HepG2 (cell line): ENCODE results near the gene CPLX1. TPM values are rescaled to one million over a fixed set of nuclear protein-coding genes. Genes with fewer than 3 reads are reported as not detected.

Source experiments
- ATAC-seq: fragments of 200-7000 bp; cut with Tn5 transposase; 3 replicates; pipeline ENCODE4 v1.9.1; 2020; ENCODE audit warnings: mild to moderate bottlenecking, moderate library complexity
- BruUV-seq: library from RNA; stranded (reverse); fragments of 400-500 nt; replicated peaks from 2 replicates; lab custom pipeline; 2021; lab: Mats Ljungman, UMichigan
- CTCF ChIA-PET: fragments of 300-600 bp; formaldehyde crosslinking; extraction: SDS; loops from one replicate; lab custom pipeline; 2021; ENCODE audit warnings: low total read pairs, inconsistent platforms, low intra/inter-chr PET ratio; lab: Yijun Ruan, JAX
- POLR2A ChIA-PET: fragments of 350-600 bp; sonication (Branson Sonifier 250); formaldehyde crosslinking; loops from one replicate; lab custom pipeline; 2020; ENCODE audit warnings: antibody characterized with exemption, inconsistent platforms; lab: Yijun Ruan, JAX
- DNase-seq: peaks from one replicate; pipeline ENCODE4 v3.0.0-alpha.2; 2015; ENCODE audit warnings: low spot score
- FAIRE-seq: peaks from 3 replicates; lab custom pipeline; 2011; peaks lifted over from hg19 to GRCh38; lab: Jason Lieb, UNC
- H2AFZ ChIP-seq: one replicate; pipeline ENCODE4 v1.6.1; 2011; ENCODE audit warnings: low read length, inconsistent platforms
- H3K27ac ChIP-seq: fragments of 300-600 bp; 3 replicates; pipeline ENCODE4 v1.8.0; 2011; ENCODE audit warnings: mixed run types, mild to moderate bottlenecking, mixed read lengths, low read length, inconsistent platforms; ENCODE audit not compliant: insufficient read depth; ENCODE audit errors: extremely low read length
- H3K27me3 ChIP-seq, 2 experiments: fragments of 200-600 bp in 1 of 2; 2 replicates in 1 of 2; 3 replicates in 1 of 2; pipeline versions ENCODE4 v1.6.0 to v1.8.0; 2011; ENCODE audit warnings: low read length in 2 of 2, mild to moderate bottlenecking in 2 of 2, moderate library complexity in 2 of 2, inconsistent platforms in 1 of 2; ENCODE audit not compliant: insufficient read depth in 2 of 2, control insufficient read depth in 1 of 2
- H3K36me3 ChIP-seq, 2 experiments: fragments of 200-600 bp in 1 of 2; replicated peaks in 1 of 2; 2 replicates in 1 of 2; 3 replicates in 1 of 2; pipeline versions ENCODE4 v1.5.1 to v1.8.0; 2011; ENCODE audit warnings: low read length in 2 of 2, inconsistent platforms in 1 of 2; ENCODE audit not compliant: insufficient read depth in 2 of 2, control insufficient read depth in 1 of 2
- H3K4me1 ChIP-seq: 2 replicates; pipeline ENCODE4 v1.5.1; 2012; ENCODE audit warnings: low read length, inconsistent platforms; ENCODE audit not compliant: insufficient read depth
- H3K4me2 ChIP-seq: 2 replicates; pipeline ENCODE4 v1.6.0; 2011; ENCODE audit warnings: low read depth, low read length, inconsistent platforms
- H3K4me3 ChIP-seq, 3 experiments: fragments of 200-600 bp in 1 of 3; sonication (generic), shearing (Covaris generic) in 1 of 3; replicated peaks in 1 of 3; 2 replicates each; pipeline ENCODE4 v1.5.1; 2011 to 2016; ENCODE audit warnings: low read length in 3 of 3, inconsistent platforms in 2 of 3, low read depth in 2 of 3, mild to moderate bottlenecking in 2 of 3, control low read depth in 1 of 3, mixed read lengths in 1 of 3; ENCODE audit not compliant: insufficient read depth in 1 of 3
- H3K79me2 ChIP-seq: one replicate; pipeline ENCODE4 v1.6.1; 2011; ENCODE audit warnings: low read length, inconsistent platforms; ENCODE audit not compliant: insufficient read depth
- H3K9ac ChIP-seq: 2 replicates; pipeline ENCODE4 v1.6.0; 2011; ENCODE audit warnings: mild to moderate bottlenecking, low read depth, low read length, inconsistent platforms; ENCODE audit not compliant: insufficient read depth
- H3K9me3 ChIP-seq: 2 replicates; pipeline ENCODE4 v1.5.1; 2012; ENCODE audit warnings: mild to moderate bottlenecking, low read length
- H4K20me1 ChIP-seq: 2 replicates; pipeline ENCODE4 v1.6.0; 2011; ENCODE audit warnings: inconsistent platforms, mild to moderate bottlenecking, low read length, moderate library complexity; ENCODE audit not compliant: insufficient read depth
- HOXA3 ChIP-seq: sonication (generic); formaldehyde crosslinking; IDR thresholded peaks from 2 replicates; pipeline ENCODE4 v1.5.0; 2020; ENCODE audit warnings: missing genetic modification reagents
- TCF7 ChIP-seq: sonication (generic); IDR thresholded peaks from 2 replicates; pipeline ENCODE4 v1.6.1; 2016; ENCODE audit warnings: antibody characterized with exemption, low read depth
- THAP11 ChIP-seq: IDR thresholded peaks from 2 replicates; pipeline ENCODE4 v1.6.1; 2016; ENCODE audit warnings: missing biosample characterization, missing genetic modification reagents
- ZBTB21 ChIP-seq: sonication (generic); formaldehyde crosslinking; IDR thresholded peaks from 2 replicates; pipeline ENCODE4 v1.4.0; 2020; ENCODE audit warnings: missing genetic modification reagents
- WGBS: methylation state at CpG from one replicate; pipeline ENCODE4 v1.1.6; 2017; ENCODE audit warnings: low lambda C conversion rate; 5-methylcytosine and 5-hydroxymethylcytosine counted together
- in situ Hi-C: cut with HindIII; loops from 2 replicates; pipeline ENCODE4 v1.10.0; 2017; ENCODE audit warnings: low pct_unique_long_range_greater_than_20kb; ENCODE audit not compliant: extremely low pct_ligation_motif_present
- intact Hi-C: fragments of 100-400 bp; cut with micrococcal nuclease; formaldehyde crosslinking; loops from one replicate; pipeline ENCODE4 v1.10.0; 2022; ENCODE audit not compliant: unreplicated experiment
- polyA plus RNA-seq, 8 experiments: library from polyadenylated mRNA; depleted of rRNA in 3 of 8; stranded (reverse) in 7 of 8; unstranded in 1 of 8; fragments of >200 nt; fragmentation: Illumina TruSeq in 4 of 8; extraction: Trizol in 4 of 8; gene quantifications; 2 replicates each; pipeline versions ENCODE4 v1.2.1 to v1.2.3, GENCODE V29; 2011 to 2016; ENCODE audit warnings: low read depth in 4 of 8, missing spikeins in 1 of 8, mixed read lengths in 1 of 8; ENCODE audit not compliant: insufficient read depth in 1 of 8
- total RNA-seq, 5 experiments: library from RNA; depleted of rRNA; stranded (reverse); fragments of >200 nt; fragmentation: Illumina TruSeq; extraction: Trizol; gene quantifications; 2 replicates each; pipeline ENCODE4 v1.2.3, GENCODE V29; 2016; ENCODE audit warnings: low read depth in 1 of 5
- TF ChIP-seq, protein P1 (sequence below): sonication (generic); formaldehyde crosslinking; IDR thresholded peaks from 2 replicates; pipeline ENCODE4 v1.5.1; 2020; ENCODE audit warnings: mild to moderate bottlenecking, missing genetic modification reagents, moderate library complexity
- TF ChIP-seq, protein P2 (sequence below): sonication (generic); formaldehyde crosslinking; IDR thresholded peaks from 2 replicates; pipeline ENCODE4 v1.4.0; 2020; ENCODE audit warnings: missing genetic modification reagents

The CPLX1 gene
- total and polyA plus RNA-seq, 2 of the 13 experiments (the other 11 are each of a cell fraction or from before 2014, with no cell fraction given): 0.18 TPM

DNA sequence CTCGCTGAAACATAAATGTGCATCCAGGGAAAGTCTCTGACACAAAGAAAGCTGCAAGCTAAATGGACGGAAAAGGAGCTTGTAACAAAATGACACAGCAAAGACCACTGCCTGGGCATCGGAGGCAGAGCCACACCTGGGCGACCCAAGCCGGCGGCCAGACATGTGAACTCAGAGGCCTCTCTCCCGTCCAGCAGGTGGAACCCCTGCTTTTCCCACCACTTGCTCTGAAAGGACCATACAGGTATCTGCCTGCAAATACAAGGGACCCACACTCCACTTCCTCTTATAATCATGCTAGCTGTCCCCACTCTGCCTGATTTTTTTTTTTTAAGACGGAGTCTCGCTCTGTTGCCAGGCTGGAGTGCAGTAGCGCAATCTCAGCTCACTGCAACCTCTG lies 12.0 kb downstream of the CPLX1 start (continued):
- TF ChIP-seq TCF7 (no peak), HOXA3 (CRISPR knock-in tag) (0 out of 2 replicates have a peak, but pooled peaks have one; percentile 15), THAP11 (CRISPR knock-in tag) (0 out of 2 replicates have a peak, but pooled peaks have one; percentile 10)
- TF ChIP-seq, all 625 proteins: peak for 15

GRCh38 chr4:808860-809570 lies 16.9 kb downstream of the CPLX1 start:
- no peak for DNase-seq
- in situ Hi-C loops: no loop called here

More at GRCh38 chr4:808860-809570, 16.9 kb downstream of the CPLX1 start:
- H3K79me2 ChIP-seq: no peaks in the 10 kb centered on the region
- H3K36me3 ChIP-seq: no peaks in the 10 kb centered on the region
- ChIA-PET POLR2A (no interaction called here), CTCF (no interaction called here)
- no peak overlapping the region for H3K27ac ChIP-seq
- H4K20me1 ChIP-seq: no peaks in the 10 kb centered on the region
- H3K4me1 ChIP-seq: peaks cover 6% of the 10 kb centered on the region
- H3K9ac ChIP-seq: no peak overlapping the region
- 71% methylated on average over 20 of the region's 30 CpGs for WGBS
- ATAC-seq (peak; percentile 20; the same call in 1 of the 3 replicates), FAIRE-seq (no peak)
- peaks cover 1 to 22% of the 10 kb centered on the region in 2 experiments; a peak in 4 of 5 replicates for H3K27me3 ChIP-seq
- no peak overlapping the region for H3K4me3 ChIP-seq
- H3K4me2 ChIP-seq: no peak overlapping the region
- no peaks in the 10 kb centered on the region for H3K9me3 ChIP-seq
- BruUV-seq: no TSS peak
- intact Hi-C loops: no loop called here
- H2AFZ ChIP-seq: no peak overlapping the region
- TF ChIP-seq, protein P1, sequence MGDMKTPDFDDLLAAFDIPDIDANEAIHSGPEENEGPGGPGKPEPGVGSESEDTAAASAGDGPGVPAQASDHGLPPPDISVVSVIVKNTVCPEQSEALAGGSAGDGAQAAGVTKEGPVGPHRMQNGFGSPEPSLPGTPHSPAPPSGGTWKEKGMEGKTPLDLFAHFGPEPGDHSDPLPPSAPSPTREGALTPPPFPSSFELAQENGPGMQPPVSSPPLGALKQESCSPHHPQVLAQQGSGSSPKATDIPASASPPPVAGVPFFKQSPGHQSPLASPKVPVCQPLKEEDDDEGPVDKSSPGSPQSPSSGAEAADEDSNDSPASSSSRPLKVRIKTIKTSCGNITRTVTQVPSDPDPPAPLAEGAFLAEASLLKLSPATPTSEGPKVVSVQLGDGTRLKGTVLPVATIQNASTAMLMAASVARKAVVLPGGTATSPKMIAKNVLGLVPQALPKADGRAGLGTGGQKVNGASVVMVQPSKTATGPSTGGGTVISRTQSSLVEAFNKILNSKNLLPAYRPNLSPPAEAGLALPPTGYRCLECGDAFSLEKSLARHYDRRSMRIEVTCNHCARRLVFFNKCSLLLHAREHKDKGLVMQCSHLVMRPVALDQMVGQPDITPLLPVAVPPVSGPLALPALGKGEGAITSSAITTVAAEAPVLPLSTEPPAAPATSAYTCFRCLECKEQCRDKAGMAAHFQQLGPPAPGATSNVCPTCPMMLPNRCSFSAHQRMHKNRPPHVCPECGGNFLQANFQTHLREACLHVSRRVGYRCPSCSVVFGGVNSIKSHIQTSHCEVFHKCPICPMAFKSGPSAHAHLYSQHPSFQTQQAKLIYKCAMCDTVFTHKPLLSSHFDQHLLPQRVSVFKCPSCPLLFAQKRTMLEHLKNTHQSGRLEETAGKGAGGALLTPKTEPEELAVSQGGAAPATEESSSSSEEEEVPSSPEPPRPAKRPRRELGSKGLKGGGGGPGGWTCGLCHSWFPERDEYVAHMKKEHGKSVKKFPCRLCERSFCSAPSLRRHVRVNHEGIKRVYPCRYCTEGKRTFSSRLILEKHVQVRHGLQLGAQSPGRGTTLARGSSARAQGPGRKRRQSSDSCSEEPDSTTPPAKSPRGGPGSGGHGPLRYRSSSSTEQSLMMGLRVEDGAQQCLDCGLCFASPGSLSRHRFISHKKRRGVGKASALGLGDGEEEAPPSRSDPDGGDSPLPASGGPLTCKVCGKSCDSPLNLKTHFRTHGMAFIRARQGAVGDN: 0 out of 2 replicates have a peak, but pooled peaks have one; percentile 9
- no peak for TF ChIP-seq ZBTB21 (CRISPR knock-in tag)
- TF ChIP-seq, protein P2, sequence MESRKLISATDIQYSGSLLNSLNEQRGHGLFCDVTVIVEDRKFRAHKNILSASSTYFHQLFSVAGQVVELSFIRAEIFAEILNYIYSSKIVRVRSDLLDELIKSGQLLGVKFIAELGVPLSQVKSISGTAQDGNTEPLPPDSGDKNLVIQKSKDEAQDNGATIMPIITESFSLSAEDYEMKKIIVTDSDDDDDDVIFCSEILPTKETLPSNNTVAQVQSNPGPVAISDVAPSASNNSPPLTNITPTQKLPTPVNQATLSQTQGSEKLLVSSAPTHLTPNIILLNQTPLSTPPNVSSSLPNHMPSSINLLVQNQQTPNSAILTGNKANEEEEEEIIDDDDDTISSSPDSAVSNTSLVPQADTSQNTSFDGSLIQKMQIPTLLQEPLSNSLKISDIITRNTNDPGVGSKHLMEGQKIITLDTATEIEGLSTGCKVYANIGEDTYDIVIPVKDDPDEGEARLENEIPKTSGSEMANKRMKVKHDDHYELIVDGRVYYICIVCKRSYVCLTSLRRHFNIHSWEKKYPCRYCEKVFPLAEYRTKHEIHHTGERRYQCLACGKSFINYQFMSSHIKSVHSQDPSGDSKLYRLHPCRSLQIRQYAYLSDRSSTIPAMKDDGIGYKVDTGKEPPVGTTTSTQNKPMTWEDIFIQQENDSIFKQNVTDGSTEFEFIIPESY (CRISPR knock-in tag): 0 out of 2 replicates have a peak, but pooled peaks have one; percentile 15
